ENCODE measurements around the gene UBXN1.

DNA sequence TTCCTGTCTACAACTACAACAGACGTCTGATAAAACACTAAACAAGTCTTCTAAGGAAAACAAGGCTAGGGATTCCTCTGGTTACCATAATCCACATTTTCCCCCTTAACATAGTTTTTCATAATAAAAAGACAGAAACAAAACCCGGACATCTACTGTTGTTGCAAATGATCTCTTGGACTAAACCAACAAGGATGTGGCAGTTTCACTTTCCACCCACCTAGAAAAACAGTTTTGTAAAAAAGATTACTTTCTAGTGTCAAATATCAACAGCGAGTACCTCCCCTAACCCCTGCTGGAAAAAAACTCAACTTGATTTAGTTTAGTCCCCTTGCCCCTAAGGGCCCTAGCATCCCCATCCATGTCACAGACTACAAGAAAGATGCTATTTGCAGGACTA is 34.0 kb upstream of the UBXN1 start:
- TF ChIP-seq, protein P1, sequence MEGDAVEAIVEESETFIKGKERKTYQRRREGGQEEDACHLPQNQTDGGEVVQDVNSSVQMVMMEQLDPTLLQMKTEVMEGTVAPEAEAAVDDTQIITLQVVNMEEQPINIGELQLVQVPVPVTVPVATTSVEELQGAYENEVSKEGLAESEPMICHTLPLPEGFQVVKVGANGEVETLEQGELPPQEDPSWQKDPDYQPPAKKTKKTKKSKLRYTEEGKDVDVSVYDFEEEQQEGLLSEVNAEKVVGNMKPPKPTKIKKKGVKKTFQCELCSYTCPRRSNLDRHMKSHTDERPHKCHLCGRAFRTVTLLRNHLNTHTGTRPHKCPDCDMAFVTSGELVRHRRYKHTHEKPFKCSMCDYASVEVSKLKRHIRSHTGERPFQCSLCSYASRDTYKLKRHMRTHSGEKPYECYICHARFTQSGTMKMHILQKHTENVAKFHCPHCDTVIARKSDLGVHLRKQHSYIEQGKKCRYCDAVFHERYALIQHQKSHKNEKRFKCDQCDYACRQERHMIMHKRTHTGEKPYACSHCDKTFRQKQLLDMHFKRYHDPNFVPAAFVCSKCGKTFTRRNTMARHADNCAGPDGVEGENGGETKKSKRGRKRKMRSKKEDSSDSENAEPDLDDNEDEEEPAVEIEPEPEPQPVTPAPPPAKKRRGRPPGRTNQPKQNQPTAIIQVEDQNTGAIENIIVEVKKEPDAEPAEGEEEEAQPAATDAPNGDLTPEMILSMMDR (IDR thresholded peaks at IDR 0.05 in 4 of 5, conservative IDR thresholded peaks at IDR 0.05 in 1 of 5), result no peak
- TF ChIP-seq POLR2A (IDR thresholded peaks at IDR 0.05), result no peak

Measured in gastrocnemius medialis (tissue), 4 donors.